ENCODE data around the gene PLIN5.

The PLIN5 gene

DNA sequence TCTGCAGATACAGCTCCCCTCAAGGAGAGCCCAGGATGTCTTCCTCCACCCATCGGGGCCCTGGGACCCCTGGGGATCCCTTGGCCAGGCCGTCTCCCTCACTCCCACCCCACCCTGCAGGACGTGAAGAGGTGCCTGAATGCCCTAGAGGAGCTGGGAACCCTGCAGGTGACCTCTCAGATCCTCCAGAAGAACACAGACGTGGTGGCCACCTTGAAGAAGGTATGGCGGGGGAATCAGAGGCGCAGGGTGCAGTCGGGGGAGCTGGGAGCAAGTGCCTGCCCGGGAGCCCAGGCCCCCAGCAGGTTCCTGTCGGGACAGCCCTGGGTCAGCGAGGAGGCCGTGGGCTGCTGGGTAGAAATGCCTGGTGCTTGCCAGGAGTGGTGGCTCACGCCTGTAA is 36.3 kb downstream of the PLIN5 start:
- H3K9me3 ChIP-seq (ENCODE audit: control insufficient read depth, low read length) = no peaks in the 10 kb centered on the region
- no peak overlapping the region for H3K4me3 ChIP-seq (ENCODE audit: insufficient read depth, low read depth, low read length)
- H3K4me1 ChIP-seq (ENCODE audit: control insufficient read depth, insufficient read depth, low read length) = peaks cover 4% of the 10 kb centered on the region
- H3K27me3 ChIP-seq (ENCODE audit: control insufficient read depth, insufficient read depth, low read length, poor library complexity, severe bottlenecking) = no peaks in the 10 kb centered on the region
- H3K36me3 ChIP-seq (ENCODE audit: control insufficient read depth, insufficient read depth, low read length) = peaks cover 39% of the 10 kb centered on the region
- H3K27ac ChIP-seq (ENCODE audit: insufficient read depth, low read depth, low read length, poor library complexity, severe bottlenecking) = no peak overlapping the region
- 90 to 92% methylated on average over 12 of the region's 12 CpGs for WGBS, 2 experiments

DNA sequence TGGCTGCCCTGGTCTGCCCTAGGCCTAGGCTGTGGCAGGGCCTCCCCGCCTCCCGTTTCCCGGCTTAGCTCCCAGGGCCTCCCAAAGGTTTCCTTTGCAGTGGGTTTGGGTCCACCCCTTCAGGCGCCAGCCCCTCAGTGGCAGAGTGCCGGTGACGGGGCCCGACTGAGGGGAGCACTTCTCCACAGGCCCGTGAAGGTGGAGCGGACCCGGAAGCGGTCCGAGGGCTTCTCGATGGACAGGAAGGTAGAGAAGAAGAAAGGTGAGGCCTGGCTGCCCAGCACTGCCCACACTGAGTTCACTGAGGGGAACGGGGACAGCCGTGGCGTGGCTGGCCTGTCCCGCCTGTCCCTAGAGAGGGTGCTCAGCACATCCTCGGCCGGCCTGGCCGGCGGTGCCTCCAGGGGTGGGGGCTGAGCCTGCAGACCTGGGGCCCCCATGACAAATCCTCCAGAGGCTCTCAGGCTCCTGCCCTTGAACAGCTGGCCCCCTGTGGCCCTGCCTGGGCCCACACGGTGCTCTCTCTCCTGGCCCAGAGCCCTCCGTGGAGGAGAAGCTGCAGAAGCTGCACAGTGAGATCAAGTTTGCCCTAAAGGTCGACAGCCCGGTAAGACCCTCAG is 37.1 kb downstream of the PLIN5 start:
- no peak overlapping the region for H3K27ac ChIP-seq (ENCODE audit: insufficient read depth, low read depth, low read length, poor library complexity, severe bottlenecking)
- no peaks in the 10 kb centered on the region for H3K27me3 ChIP-seq (ENCODE audit: control insufficient read depth, insufficient read depth, low read length, poor library complexity, severe bottlenecking)
- no peaks in the 10 kb centered on the region for H3K9me3 ChIP-seq (ENCODE audit: control insufficient read depth, low read length)
- no peaks in the 10 kb centered on the region for H3K4me1 ChIP-seq (ENCODE audit: control insufficient read depth, insufficient read depth, low read length)
- 94 to 95% methylated on average over 25 of the region's 25 CpGs for WGBS, 2 experiments
- peaks cover 46% of the 10 kb centered on the region for H3K36me3 ChIP-seq (ENCODE audit: control insufficient read depth, insufficient read depth, low read length)
- no peak overlapping the region for H3K4me3 ChIP-seq (ENCODE audit: insufficient read depth, low read depth, low read length)

DNA sequence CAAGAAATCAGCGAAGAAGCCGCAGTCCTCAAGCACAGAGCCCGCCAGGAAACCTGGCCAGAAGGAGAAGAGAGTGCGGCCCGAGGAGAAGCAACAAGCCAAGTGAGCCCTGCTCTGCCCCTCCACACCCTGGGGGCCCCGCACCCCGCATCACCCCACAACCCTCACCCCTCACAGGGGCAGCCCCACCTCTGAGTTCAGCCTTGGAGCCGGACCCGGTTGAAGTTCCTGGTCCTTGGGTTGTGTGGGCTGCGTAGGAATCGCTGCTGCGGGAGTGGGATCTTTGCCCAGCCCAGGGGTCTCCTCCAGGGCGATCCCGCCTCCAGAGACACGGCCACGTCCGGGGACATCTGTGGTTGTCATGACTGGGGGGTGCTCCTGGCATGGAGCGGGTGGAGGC is 38.7 kb downstream of the PLIN5 start:
- H3K36me3 ChIP-seq (ENCODE audit: control insufficient read depth, insufficient read depth, low read length) = peaks cover 62% of the 10 kb centered on the region
- H3K4me1 ChIP-seq (ENCODE audit: control insufficient read depth, insufficient read depth, low read length) = no peaks in the 10 kb centered on the region
- no peaks in the 10 kb centered on the region for H3K27me3 ChIP-seq (ENCODE audit: control insufficient read depth, insufficient read depth, low read length, poor library complexity, severe bottlenecking)
- WGBS, 2 experiments = 93% methylated on average over 18 of the region's 18 CpGs
- H3K4me3 ChIP-seq (ENCODE audit: insufficient read depth, low read depth, low read length) = no peak overlapping the region
- no peak overlapping the region for H3K27ac ChIP-seq (ENCODE audit: insufficient read depth, low read depth, low read length, poor library complexity, severe bottlenecking)
- H3K9me3 ChIP-seq (ENCODE audit: control insufficient read depth, low read length) = no peaks in the 10 kb centered on the region

DNA sequence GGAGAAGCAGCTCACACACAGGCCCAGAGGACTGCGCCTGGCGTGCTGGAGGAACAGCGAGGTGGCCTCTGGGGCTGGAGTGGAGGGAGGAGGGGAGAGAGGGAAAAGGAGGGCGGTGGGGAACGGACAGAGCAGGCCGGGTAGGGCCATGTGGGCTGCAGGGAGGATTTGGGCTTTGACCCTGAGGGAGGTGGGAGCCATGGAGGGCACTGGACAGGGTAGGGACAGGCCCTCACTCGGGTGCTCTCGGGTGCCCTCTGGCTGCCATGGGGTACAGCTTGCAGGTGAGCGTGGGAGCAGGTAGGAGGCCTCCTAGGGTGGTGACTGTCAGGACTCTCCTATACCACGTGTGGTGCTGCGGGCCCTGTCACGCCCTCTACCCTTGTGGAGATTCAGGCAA is 39.6 kb downstream of the PLIN5 start:
- Histone ChIP-seq H3K27ac (ENCODE audit: insufficient read depth, low read depth, low read length, poor library complexity, severe bottlenecking) (no peak overlapping the region), H3K36me3 (ENCODE audit: control insufficient read depth, insufficient read depth, low read length) (peaks cover 63% of the 10 kb centered on the region), H3K4me1 (ENCODE audit: control insufficient read depth, insufficient read depth, low read length) (no peaks in the 10 kb centered on the region), H3K4me3 (ENCODE audit: insufficient read depth, low read depth, low read length) (no peak overlapping the region), H3K9me3 (ENCODE audit: control insufficient read depth, low read length) (no peaks in the 10 kb centered on the region), H3K27me3 (ENCODE audit: control insufficient read depth, insufficient read depth, low read length, poor library complexity, severe bottlenecking) (no peaks in the 10 kb centered on the region)
- 92 to 94% methylated on average over 12 of the region's 12 CpGs for WGBS, 2 experiments

DNA sequence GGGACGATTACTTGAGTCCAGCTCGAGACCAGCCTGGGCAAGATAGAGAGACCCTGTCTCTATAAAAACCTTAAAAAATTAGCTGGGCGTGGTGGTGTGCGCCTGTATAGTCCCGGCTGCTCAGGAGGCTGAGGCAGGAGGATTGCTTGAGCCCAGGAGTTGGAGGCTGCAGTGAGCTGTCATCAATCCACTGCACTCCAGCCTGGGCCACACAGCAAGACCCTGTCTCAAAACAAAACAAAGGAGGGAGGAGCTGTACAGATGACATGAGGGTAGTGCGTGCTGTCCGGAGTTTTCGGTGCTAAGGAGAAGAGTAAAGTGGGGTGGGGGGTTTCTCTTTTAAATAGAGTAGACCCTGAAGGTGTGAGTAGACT is 40.3 kb downstream of the PLIN5 start:
- Histone ChIP-seq H3K36me3 (ENCODE audit: control insufficient read depth, insufficient read depth, low read length) (peaks cover 68% of the 10 kb centered on the region), H3K27ac (ENCODE audit: insufficient read depth, low read depth, low read length, poor library complexity, severe bottlenecking) (no peak overlapping the region), H3K4me3 (ENCODE audit: insufficient read depth, low read depth, low read length) (no peak overlapping the region), H3K27me3 (ENCODE audit: control insufficient read depth, insufficient read depth, low read length, poor library complexity, severe bottlenecking) (no peaks in the 10 kb centered on the region), H3K4me1 (ENCODE audit: control insufficient read depth, insufficient read depth, low read length) (no peaks in the 10 kb centered on the region), H3K9me3 (ENCODE audit: control insufficient read depth, low read length) (no peaks in the 10 kb centered on the region)
- WGBS, 2 experiments = 96 to 97% methylated on average over 8 of the region's 8 CpGs

DNA sequence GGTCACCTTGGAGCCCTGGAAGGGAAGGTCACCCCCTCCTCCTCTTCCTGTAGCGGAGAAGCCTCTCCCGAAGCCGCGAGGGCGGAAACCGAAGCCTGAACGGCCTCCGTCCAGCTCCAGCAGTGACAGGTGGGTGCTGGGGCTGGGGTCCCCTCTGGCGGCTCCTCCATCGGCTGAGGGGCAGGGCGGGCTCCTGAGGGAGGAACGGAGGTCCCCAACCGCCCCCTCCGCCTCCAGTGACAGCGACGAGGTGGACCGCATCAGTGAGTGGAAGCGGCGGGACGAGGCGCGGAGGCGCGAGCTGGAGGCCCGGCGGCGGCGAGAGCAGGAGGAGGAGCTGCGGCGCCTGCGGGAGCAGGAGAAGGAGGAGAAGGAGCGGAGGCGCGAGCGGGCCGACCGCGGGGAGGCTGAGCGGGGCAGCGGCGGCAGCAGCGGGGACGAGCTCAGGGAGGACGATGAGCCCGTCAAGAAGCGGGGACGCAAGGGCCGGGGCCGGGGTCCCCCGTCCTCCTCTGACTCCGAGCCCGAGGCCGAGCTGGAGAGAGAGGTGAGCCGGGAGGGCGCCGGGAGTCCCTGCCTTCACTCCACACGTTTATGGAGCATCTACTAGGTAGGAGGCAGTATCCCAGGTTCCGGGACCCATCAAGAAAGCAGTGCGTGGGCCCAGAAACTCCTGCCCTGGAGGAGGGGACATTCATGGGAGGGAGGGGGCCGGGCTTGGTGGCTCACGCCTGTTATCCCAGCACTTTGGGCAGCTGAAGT is 40.9 kb downstream of the PLIN5 start:
- no peak overlapping the region for H3K27ac ChIP-seq (ENCODE audit: insufficient read depth, low read depth, low read length, poor library complexity, severe bottlenecking)
- H3K27me3 ChIP-seq (ENCODE audit: control insufficient read depth, insufficient read depth, low read length, poor library complexity, severe bottlenecking) = no peaks in the 10 kb centered on the region
- no peaks in the 10 kb centered on the region for H3K9me3 ChIP-seq (ENCODE audit: control insufficient read depth, low read length)
- H3K4me1 ChIP-seq (ENCODE audit: control insufficient read depth, insufficient read depth, low read length) = no peaks in the 10 kb centered on the region
- H3K4me3 ChIP-seq (ENCODE audit: insufficient read depth, low read depth, low read length) = no peak overlapping the region
- 97% methylated on average over 61 of the region's 61 CpGs for WGBS, 2 experiments
- peaks cover 68% of the 10 kb centered on the region for H3K36me3 ChIP-seq (ENCODE audit: control insufficient read depth, insufficient read depth, low read length)

DNA sequence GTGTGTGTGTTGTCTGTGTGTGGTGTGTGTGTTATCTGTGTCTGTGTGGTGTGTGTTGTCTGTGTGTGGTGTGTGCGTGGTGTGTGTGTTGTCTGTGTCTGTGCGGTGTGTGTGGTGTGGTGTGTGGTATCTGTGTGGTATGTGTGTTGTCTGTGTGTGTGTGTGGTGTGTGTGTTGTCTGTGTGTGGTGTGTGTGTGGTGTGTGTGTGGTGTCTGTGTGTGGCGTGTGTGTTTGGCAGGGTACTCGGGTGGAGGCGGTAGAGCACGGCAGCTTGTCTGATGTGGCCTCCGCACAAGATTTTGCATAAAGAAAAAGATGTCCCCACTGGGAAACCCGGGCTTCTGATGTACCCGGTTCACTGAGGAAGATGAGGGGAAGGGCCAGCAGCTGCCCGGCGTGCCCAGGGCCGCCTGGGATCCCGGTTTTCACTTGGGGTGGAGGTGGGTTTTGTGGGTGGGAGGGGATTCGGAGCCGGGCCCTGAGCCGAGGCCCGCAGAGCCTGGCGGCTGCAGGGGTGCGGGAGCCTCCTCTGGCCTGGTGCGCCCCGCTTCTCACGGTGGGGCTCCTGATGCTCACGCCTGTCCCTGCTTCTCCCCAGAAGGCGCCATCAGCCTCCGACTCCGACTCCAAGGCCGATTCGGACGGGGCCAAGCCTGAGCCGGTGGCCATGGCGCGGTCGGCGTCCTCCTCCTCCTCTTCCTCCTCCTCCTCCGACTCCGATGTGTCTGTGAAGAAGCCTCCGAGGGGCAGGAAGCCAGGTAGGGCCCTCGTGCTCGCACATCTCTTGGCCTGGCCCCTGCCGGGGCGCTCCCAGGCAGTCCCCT is 41.7 kb downstream of the PLIN5 start:
- WGBS, 2 experiments = 95 to 96% methylated on average over 41 of the region's 41 CpGs
- H3K36me3 ChIP-seq (ENCODE audit: control insufficient read depth, insufficient read depth, low read length) = peaks cover 65% of the 10 kb centered on the region
- H3K4me1 ChIP-seq (ENCODE audit: control insufficient read depth, insufficient read depth, low read length) = no peaks in the 10 kb centered on the region
- H3K9me3 ChIP-seq (ENCODE audit: control insufficient read depth, low read length) = no peaks in the 10 kb centered on the region
- no peaks in the 10 kb centered on the region for H3K27me3 ChIP-seq (ENCODE audit: control insufficient read depth, insufficient read depth, low read length, poor library complexity, severe bottlenecking)
- H3K4me3 ChIP-seq (ENCODE audit: insufficient read depth, low read depth, low read length) = no peak overlapping the region
- no peak overlapping the region for H3K27ac ChIP-seq (ENCODE audit: insufficient read depth, low read depth, low read length, poor library complexity, severe bottlenecking)

DNA sequence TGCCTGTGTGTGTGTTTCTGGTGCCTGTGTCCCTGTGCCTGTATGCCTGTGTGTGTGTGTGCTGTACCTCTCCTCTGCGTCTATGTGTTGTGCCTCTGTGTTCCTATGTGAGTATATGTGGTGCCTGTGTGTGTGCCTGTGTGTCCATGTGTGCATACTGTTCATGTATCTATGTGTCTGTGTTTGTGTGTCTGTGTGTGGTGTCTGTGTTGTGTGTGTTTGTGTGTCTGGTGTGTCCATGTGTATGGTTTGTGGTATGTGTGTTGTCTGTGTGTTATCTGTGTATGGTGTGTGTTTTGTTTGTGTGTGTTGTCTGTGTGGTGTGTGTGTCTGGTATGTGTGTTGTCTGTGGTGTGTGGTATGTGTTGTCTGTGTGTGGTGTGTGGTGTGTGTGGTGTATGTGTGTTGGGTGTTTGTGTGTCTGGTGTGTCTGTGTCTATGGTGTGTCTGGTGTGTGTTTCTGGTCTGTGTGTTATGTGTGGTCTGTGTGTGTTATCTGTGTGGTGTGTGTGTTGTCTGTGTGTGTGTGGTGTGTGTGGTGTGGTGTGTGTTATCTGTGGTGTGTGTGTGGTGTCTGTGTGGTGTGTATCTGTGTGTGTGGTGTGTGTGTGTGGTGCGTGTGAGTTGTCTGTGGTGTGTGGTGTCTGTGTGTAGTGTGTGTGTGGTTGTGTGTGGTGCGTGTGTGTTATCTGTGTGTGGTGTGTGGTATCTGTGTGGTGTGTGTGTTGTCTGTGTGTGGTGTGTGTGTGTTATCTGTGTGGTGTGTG is 42.5 kb downstream of the PLIN5 start:
- 92 to 95% methylated on average over 3 of the region's 3 CpGs for WGBS, 2 experiments
- no peak overlapping the region for H3K4me3 ChIP-seq (ENCODE audit: insufficient read depth, low read depth, low read length)
- H3K4me1 ChIP-seq (ENCODE audit: control insufficient read depth, insufficient read depth, low read length) = no peaks in the 10 kb centered on the region
- H3K27me3 ChIP-seq (ENCODE audit: control insufficient read depth, insufficient read depth, low read length, poor library complexity, severe bottlenecking) = no peaks in the 10 kb centered on the region
- peaks cover 58% of the 10 kb centered on the region for H3K36me3 ChIP-seq (ENCODE audit: control insufficient read depth, insufficient read depth, low read length)
- H3K27ac ChIP-seq (ENCODE audit: insufficient read depth, low read depth, low read length, poor library complexity, severe bottlenecking) = no peak overlapping the region
- H3K9me3 ChIP-seq (ENCODE audit: control insufficient read depth, low read length) = no peaks in the 10 kb centered on the region

DNA sequence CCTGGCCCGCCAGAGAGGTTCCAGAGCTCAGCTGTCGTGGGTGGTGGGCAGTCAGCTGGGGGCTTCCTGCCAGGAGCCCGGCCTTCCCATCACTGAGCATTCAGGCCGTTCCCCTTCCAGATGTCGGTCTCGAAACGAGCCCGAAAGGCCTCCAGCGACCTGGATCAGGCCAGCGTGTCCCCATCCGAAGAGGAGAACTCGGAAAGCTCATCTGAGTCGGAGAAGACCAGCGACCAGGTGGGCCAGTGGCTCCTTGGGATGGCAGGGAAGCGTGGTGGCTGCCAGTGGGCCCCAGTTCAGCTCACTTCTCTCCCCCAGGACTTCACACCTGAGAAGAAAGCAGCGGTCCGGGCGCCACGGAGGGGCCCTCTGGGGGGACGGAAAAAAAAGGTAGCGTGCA is 43.6 kb downstream of the PLIN5 start:
- H3K36me3 ChIP-seq (ENCODE audit: control insufficient read depth, insufficient read depth, low read length) = peaks cover 57% of the 10 kb centered on the region
- WGBS, 2 experiments = 94 to 97% methylated on average over 21 of the region's 21 CpGs
- H3K27me3 ChIP-seq (ENCODE audit: control insufficient read depth, insufficient read depth, low read length, poor library complexity, severe bottlenecking) = no peaks in the 10 kb centered on the region
- no peak overlapping the region for H3K4me3 ChIP-seq (ENCODE audit: insufficient read depth, low read depth, low read length)
- H3K4me1 ChIP-seq (ENCODE audit: control insufficient read depth, insufficient read depth, low read length) = no peaks in the 10 kb centered on the region
- no peaks in the 10 kb centered on the region for H3K9me3 ChIP-seq (ENCODE audit: control insufficient read depth, low read length)
- no peak overlapping the region for H3K27ac ChIP-seq (ENCODE audit: insufficient read depth, low read depth, low read length, poor library complexity, severe bottlenecking)

DNA sequence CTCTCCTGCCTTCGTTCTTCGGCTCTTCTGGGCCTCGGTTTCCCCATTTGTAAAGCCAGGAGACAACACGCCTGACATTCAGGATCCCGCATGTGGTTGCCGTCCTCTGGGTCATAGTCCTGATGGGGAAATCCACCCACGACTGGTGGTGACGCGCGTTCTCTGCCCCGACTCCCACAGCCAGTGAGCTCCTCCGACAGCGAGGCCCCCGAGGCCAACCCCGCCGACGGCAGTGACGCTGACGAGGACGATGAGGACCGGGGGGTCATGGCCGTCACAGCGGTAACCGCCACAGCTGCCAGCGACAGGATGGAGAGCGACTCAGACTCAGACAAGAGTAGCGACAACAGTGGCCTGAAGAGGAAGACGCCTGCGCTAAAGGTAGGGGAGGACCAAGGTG is 46.5 kb downstream of the PLIN5 start:
- Histone ChIP-seq H3K9me3 (ENCODE audit: control insufficient read depth, low read length) (no peaks in the 10 kb centered on the region), H3K36me3 (ENCODE audit: control insufficient read depth, insufficient read depth, low read length) (peaks cover 38% of the 10 kb centered on the region), H3K27ac (ENCODE audit: insufficient read depth, low read depth, low read length, poor library complexity, severe bottlenecking) (no peak overlapping the region), H3K4me3 (ENCODE audit: insufficient read depth, low read depth, low read length) (no peak overlapping the region), H3K27me3 (ENCODE audit: control insufficient read depth, insufficient read depth, low read length, poor library complexity, severe bottlenecking) (no peaks in the 10 kb centered on the region), H3K4me1 (ENCODE audit: control insufficient read depth, insufficient read depth, low read length) (no peaks in the 10 kb centered on the region)
- WGBS, 2 experiments = 95% methylated on average over 29 of the region's 29 CpGs

All from ectodermal cell (in vitro differentiated cells).